GM21723 (cell line): ENCODE results near the gene EPB41L3.

Experiments used
- ATAC-seq: cut with Tn5 transposase; IDR thresholded peaks from one replicate; pipeline ENCODE4 v1.9.1; 2021; ENCODE audit warnings: mild to moderate bottlenecking, moderate library complexity; ENCODE audit not compliant: unreplicated experiment

Gene EPB41L3

GRCh38 chr18:5456577-5457461, 87.0 kb downstream of the EPB41L3 start:
- peak; percentile 70 for ATAC-seq

GRCh38 chr18:5455674-5456073, 88.1 kb downstream of the EPB41L3 start:
- ATAC-seq = no peak

DNA sequence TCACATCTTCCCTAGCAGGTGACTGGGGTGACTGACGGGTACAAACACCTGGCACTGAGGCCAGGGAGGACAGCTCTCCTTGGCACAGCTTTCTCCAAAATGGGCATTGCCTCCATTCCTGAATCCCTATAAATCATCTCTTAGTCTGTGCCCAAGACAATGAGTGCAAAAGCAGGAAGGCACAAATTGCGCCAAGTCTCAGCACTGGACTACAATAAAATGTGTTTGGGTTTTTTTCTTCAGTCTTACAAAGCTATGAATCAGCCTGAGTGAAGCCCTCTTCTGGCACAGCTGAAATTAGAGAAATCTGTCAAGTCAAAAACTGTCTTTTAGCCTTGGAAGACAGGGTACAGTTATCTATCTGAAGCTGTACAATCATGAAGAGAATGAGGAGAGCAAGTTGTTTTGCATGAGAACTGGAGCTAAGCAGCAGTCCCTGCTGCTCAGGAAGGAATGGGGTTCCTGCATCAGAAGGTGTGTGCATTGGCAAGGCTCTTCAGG, 90.8 kb downstream of the EPB41L3 start:
- ATAC-seq = no peak

DNA sequence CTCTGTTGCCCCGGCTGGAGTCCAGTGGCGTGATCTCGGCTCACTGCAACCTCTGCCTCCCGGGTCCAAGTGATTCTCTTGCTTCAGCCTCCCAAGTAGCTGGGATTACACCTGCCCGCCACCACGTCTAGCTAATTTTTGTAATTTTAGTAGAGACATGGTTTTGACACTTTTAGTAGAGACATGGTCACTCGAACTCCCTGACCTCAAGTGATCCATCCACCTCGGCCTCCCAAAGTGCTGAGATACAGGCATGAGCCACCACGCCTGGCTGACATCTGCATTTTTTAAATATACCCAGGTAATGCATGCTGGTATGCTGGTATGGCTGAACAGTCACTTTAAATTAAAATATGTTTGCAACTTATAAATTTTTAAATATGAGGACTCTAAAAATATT, 91.9 kb downstream of the EPB41L3 start:
- no peak for ATAC-seq

DNA sequence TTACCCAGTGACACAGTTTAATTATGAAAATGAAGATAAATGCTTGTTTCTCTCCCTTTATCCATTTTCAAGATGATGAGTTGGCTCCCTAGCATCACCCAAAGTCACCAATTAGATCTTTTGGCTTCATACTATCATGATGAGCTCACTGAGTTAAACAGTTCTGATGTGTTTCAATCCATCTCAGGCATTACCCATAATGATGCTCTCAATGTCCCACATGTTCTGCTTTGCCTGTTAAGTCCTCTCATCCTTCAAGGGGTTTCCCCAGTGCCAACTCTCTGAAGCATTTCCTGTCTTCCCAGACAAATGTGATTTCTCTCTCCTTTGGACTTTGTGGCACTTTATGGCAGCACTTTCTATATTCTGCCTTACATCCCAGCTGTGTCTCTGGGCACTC, 92.6 kb downstream of the EPB41L3 start:
- ATAC-seq = no peak

DNA sequence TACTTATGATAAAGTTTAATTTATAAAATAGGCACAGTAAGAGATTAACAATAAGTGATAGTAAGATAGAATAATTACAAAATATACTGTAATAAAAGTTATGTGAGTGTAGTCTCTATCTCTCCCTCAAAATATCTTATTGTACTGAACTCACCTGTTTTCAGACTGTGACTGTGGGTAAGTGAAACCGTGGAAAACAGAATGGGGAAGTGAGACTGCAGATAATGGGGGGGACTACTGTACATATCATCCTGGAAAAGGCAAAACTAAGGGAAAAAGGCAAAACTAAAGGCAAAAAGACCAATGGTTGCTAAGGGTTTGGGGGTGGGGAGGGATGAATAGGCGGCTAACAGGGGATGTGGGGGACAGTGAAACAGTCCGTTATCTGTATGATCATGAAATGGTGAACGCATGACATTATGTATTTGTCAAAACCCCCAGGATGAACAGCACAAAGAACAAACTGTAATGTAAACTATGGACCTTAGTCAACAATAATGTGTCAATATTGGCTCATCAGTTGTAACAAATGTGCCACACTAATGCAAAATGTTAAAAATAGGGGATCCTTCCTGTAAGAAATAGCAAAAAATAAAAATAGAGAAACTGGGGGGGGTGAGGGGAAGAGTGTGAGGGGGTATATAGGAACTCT, 93.8 kb downstream of the EPB41L3 start:
- ATAC-seq = no peak

DNA sequence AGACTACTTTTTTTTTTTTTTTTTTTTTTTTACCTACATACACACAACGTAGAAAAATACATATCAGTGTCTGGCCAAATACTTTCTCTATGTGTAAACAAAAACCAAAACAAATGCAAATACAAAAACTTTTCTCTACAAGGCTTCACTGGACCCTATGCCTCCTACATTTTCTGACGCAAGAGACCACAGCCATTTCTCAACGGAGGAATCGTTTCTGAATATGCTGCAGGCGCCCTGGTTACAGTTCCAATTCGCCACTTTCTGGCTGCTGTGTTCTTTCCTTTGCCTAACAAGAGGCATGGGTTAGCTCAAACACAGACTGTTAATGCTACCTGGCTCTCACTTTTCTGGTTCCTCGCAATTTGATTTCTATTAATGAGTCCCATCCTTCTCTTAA, 96.4 kb downstream of the EPB41L3 start:
- no peak for ATAC-seq

DNA sequence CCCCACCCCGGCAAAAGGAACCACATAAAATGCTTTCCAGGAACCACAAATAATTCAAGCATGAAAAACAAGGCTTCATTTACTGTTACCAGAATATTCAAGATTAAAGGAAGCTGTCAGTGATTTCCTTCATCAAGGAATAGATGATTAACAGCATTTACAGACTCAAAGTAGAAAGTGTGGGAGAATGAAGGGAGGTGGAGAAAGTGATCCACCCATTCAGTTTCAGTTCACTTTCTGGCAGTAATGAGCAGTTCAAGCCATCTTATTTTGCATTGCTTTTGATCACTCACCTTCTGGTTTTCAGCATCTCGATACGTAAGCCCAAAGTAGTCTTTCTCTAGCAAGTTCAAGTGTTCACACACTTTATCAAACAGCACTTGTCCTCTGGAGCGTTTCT, 99.0 kb downstream of the EPB41L3 start:
- no peak for ATAC-seq

- no peak for ATAC-seq
Observed at GRCh38 chr18:5444269-5444668, 99.5 kb downstream of the EPB41L3 start.

- no peak for ATAC-seq
Observed at GRCh38 chr18:5439986-5440696, 103.7 kb downstream of the EPB41L3 start.

GRCh38 chr18:5434425-5434824, 109.4 kb downstream of the EPB41L3 start:
- ATAC-seq = no peak

DNA sequence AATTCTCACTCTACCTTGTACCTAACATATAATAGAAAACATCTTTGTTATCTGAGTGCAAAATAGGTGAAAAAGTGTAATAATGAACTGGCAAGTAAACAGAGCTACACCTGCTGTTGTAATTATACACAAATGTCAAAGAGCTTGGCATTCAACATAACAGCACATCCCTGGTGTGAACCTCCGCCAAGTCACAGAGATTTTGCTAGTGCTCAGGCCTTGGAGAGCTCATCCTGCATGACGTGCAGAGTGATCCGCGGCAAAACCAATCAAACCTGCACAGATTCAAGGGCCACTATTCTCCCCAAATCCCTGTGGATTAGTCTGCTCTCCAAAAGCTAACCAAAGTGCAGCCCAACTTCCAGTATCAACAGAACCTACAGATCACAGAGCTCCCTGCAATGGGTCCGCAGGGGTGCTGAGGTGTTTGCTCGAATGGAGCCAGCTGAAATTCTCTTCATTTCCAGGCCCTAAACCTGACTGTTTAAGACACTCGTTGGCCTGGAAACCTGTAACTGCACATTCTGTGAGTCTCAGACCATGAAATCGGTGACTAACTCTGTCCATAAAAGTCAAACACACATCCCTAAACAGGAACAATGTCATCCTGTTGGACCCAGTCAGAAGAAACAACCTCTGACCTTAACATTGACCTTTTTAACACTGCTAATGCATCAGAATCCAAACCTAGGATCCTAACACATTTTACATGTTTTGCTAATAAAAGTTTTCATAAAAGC, 111.8 kb downstream of the EPB41L3 start:
- ATAC-seq = no peak

DNA sequence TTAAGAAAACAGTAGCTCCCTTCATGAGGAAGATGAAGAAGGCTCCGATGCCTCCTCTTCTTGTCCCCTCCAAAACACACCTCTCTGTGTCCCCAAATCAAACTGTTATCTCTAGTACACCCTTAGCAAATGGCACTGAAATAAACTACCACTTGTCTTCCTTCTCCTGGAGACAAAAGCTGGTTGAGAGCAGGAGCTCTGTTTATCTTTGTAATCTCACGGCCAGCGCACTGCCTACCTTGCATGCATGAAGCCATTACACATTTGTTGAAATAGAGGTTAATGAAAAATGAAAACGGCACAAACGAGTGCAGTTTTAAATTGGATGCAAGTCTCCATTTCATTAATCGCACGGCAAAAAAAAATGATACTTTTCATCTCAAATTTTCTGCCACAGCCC, 113.7 kb downstream of the EPB41L3 start:
- ATAC-seq = no peak

DNA sequence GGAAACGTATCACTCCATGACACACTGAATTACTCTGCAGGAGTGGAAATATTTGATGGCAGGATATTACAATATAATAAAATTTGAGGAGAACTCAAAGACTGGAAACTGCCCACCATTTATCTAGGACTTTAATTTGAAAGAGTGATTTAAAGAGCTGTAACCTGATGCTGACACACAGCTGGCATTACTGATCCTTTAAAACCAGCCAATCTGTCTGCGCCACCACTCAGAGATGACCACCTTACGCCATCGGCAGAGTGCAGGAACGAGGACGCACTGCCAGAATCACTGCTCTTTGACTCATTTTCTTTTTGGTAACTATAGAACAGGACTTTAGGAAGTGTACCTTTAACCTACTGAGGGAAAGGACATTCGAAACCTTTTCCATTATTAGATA, 114.1 kb downstream of the EPB41L3 start:
- ATAC-seq = no peak

DNA sequence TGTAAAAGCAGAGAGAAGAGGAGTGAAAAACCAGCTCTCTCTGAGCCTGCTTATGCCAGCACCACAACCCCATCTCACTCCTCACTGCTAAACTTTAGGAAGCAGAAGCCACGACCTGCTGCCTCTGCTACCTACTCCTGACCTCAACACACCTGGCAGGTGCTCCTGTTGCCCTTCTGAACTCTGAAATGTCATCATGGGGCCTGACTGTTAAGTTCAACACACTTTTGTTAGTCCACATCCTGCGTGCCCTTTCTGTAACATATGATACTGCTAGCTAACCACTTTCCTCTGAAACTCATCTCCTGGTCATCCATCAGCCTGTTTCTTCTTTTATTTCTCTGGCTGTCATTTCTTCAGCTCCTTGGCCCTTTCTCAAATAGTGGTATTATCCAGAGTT, 118.1 kb downstream of the EPB41L3 start:
- no peak for ATAC-seq

- ATAC-seq = no peak
Observed at GRCh38 chr18:5424903-5425664, 118.7 kb downstream of the EPB41L3 start.

DNA sequence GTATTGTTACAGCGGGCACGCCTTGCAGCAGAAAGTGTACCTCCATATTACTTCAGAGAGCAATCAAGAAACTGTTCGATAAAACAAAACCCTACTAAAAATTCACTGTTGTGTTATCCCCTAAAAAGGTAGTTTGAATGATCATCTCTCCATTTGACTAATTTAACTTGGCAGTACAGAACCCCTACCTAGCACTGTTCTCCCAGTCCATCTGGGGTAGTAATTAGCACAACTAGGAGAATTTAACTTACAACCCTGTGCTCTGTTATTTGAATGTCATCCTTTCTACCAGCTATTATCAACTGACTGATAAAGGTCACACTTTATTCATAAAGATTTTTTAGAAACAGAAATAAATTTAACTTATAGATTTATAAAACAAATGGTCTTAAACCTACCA, 121.2 kb downstream of the EPB41L3 start:
- ATAC-seq = no peak

DNA sequence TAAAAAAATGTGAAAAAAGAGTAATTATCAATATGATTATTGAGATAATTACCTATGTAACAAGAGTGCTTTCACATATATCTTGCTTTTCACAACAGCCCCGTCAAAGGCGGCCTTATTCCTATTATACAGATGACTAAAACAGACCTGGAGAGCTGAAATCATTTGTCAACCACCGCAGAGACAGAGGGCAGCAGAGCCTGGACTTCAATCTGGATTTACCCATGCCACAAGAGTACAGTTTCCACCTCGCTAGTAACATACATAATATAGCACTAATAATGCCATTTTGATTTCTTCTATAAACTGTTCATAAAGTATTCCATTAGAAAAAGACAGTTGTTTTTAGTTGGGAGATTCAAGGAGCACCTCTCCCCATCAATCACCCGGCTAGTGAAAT, 121.8 kb downstream of the EPB41L3 start:
- ATAC-seq = no peak

GRCh38 chr18:5420906-5421305, 122.9 kb downstream of the EPB41L3 start:
- ATAC-seq = no peak

DNA sequence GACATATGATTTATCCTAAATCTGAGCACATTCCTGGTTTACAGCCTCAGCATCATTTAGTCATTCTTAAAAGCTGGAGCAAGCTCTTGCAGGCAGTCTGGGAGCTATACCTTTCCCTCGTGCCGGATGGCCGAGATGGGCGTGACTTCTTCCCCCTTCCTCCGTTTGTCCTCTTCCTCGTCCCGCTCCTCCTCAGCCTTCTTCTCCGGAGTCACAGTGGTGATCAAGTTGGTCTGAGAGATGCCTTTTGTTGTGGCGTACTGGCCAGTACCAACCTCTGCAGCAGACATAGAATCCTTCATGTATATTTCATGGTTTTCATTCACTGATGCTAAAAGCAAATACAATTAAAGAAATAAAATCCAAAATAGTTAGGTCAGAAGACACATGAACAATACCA, 124.2 kb downstream of the EPB41L3 start:
- no peak for ATAC-seq
